Upper lobe of left lung (tissue), 4 donors: ENCODE measurements around the gene PIP5K1C.

Source experiments
- EP300 ChIP-seq, 4 donors: sonication (generic); formaldehyde crosslinking; IDR thresholded peaks; one replicate each; pipeline ENCODE4 v1.5.1; 2017; ENCODE audit warnings: antibody characterized with exemption in 4 of 4, control low read depth in 2 of 4
- POLR2A ChIP-seq, 4 donors: fragments of 450-650 bp; IDR thresholded peaks; one replicate each; pipeline ENCODE4 v1.5.1; 2016 to 2017; ENCODE audit warnings: antibody characterized with exemption in 4 of 4, mild to moderate bottlenecking in 2 of 4
- POLR2AphosphoS5 ChIP-seq, 2 donors: sonication (generic); formaldehyde crosslinking; IDR thresholded peaks; one replicate each; pipeline ENCODE4 v1.5.1; 2017; ENCODE audit warnings: antibody characterized with exemption in 2 of 2
- TF ChIP-seq, protein P1 (sequence below), 6 experiments: fragments of 450-650 bp in 4 of 6; fragments of 200-600 bp in 2 of 6; sonication (generic) in 2 of 6; IDR thresholded peaks; one replicate each; pipeline ENCODE4 v1.5.1; 2016 to 2019; ENCODE audit warnings: antibody characterized with exemption in 6 of 6

GRCh38 chr19:3620145-3620816, 80.0 kb downstream of the PIP5K1C start:
- TF ChIP-seq, protein P1, sequence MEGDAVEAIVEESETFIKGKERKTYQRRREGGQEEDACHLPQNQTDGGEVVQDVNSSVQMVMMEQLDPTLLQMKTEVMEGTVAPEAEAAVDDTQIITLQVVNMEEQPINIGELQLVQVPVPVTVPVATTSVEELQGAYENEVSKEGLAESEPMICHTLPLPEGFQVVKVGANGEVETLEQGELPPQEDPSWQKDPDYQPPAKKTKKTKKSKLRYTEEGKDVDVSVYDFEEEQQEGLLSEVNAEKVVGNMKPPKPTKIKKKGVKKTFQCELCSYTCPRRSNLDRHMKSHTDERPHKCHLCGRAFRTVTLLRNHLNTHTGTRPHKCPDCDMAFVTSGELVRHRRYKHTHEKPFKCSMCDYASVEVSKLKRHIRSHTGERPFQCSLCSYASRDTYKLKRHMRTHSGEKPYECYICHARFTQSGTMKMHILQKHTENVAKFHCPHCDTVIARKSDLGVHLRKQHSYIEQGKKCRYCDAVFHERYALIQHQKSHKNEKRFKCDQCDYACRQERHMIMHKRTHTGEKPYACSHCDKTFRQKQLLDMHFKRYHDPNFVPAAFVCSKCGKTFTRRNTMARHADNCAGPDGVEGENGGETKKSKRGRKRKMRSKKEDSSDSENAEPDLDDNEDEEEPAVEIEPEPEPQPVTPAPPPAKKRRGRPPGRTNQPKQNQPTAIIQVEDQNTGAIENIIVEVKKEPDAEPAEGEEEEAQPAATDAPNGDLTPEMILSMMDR (IDR thresholded peaks at IDR 0.05), result no peak
- no peak for TF ChIP-seq POLR2A (IDR thresholded peaks at IDR 0.05)
- TF ChIP-seq EP300 (IDR thresholded peaks at IDR 0.05), result no peak
- TF ChIP-seq POLR2AphosphoS5 (IDR thresholded peaks at IDR 0.05), result no peak
